SK-N-MC (cell line): ENCODE data around the gene SSU72.

Experiments used
- EZH2 ChIP-seq: fragments of 200-600 bp; sonication (generic); IDR thresholded peaks from one replicate; pipeline ENCODE4 v1.6.1; 2017; ENCODE audit warnings: antibody characterized with exemption
- FOXP2 ChIP-seq: optimal IDR thresholded peaks from 2 replicates; pipeline ENCODE3; 2011; ENCODE audit warnings: mild to moderate bottlenecking, moderate library complexity; ENCODE audit not compliant: insufficient read depth; ENCODE audit errors: extremely low read length, control extremely low read depth
- POLR2AphosphoS5 ChIP-seq: IDR thresholded peaks from 2 replicates; pipeline ENCODE4 v1.6.1; 2012; ENCODE audit warnings: mild to moderate bottlenecking, low read depth, low read length, borderline replicate concordance

- TF ChIP-seq POLR2AphosphoS5 (no peak), EZH2 (no peak), FOXP2 (no peak)
These were observed 41.6 kb upstream of the SSU72 start for GRCh38 chr1:1616045-1616790.
